ENCODE data around the gene THRA. TPM values are rescaled to one million over a fixed set of nuclear protein-coding genes. Genes with fewer than 3 reads are reported as not detected.

Gene THRA
- total and polyA plus RNA-seq, 2 donors, result 9.9 to 14.3 TPM

- Histone ChIP-seq H3K4me3 (ENCODE audit: low read length in 2 of 2) (no peak overlapping the region), H3K9me3 (ENCODE audit: control insufficient read depth in 2 of 2, insufficient read depth in 1 of 2, low read length in 1 of 2) (no peaks in the 10 kb centered on the region), H3K4me1 (ENCODE audit: control insufficient read depth in 2 of 2, insufficient read depth in 2 of 2, low read length in 2 of 2) (no peaks in the 10 kb centered on the region)
Measured at GRCh38 chr17:40087049-40087794, 24.5 kb downstream of the THRA start.

DNA sequence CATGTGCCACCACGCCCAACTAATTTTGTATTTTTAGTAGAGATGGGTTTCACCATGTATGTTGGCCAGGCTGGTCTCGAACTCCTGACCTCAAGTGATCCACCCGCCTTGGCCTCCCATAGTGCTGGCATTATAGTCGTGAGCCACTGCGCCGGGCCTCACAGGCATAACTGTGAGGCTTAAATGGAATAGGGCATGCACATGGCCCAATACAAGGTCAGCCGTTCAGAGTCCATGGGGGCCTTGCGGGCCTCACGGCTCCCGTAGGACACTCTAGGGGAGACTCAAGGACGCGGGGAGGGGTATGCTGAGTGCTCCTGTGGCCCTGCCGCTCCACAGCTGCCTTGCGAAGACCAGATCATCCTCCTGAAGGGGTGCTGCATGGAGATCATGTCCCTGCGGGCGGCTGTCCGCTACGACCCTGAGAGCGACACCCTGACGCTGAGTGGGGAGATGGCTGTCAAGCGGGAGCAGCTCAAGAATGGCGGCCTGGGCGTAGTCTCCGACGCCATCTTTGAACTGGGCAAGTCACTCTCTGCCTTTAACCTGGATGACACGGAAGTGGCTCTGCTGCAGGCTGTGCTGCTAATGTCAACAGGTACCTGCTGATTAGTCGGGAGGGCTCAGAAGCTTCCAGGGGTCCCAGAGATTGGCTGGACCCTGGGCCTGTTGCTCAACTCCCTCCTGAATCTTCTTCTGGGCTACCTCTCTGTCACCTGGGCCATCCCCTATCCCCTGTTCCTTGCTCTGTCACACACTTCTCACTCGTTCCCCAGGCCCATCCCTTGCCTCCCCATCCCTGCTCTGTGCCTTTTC, 25.3 kb downstream of the THRA start:
- no peak for DNase-seq (ENCODE audit: low read depth in 6 of 9, low spot score in 9 of 9)
- Histone ChIP-seq H3K4me1 (ENCODE audit: control insufficient read depth in 2 of 2, insufficient read depth in 2 of 2, low read length in 2 of 2) (no peaks in the 10 kb centered on the region), H3K27me3 (ENCODE audit: control insufficient read depth in 2 of 2, insufficient read depth in 1 of 2, low read length in 1 of 2) (no peaks in the 10 kb centered on the region), H3K4me3 (ENCODE audit: low read length in 2 of 2) (no peak overlapping the region), H3K27ac (ENCODE audit: low read depth in 1 of 2, low read length in 1 of 2) (no peak overlapping the region), H3K9me3 (ENCODE audit: control insufficient read depth in 2 of 2, insufficient read depth in 1 of 2, low read length in 1 of 2) (no peaks in the 10 kb centered on the region), H3K36me3 (ENCODE audit: control insufficient read depth in 2 of 2, insufficient read depth in 2 of 2, low read length in 1 of 2) (peaks cover 61 to 64% of the 10 kb centered on the region in 2 donors)
- 98% methylated on average over 28 of the region's 28 CpGs for WGBS

More at GRCh38 chr17:40087049-40087794, 24.5 kb downstream of the THRA start:
- no peak overlapping the region for H3K27ac ChIP-seq (ENCODE audit: low read depth in 1 of 2, low read length in 1 of 2)
- no peak for DNase-seq (ENCODE audit: low read depth in 6 of 9, low spot score in 9 of 9)
- H3K36me3 ChIP-seq (ENCODE audit: control insufficient read depth in 2 of 2, insufficient read depth in 2 of 2, low read length in 1 of 2), result peaks cover 53 to 58% of the 10 kb centered on the region in 2 donors
- WGBS, result 96% methylated on average over 6 of the region's 6 CpGs
- H3K27me3 ChIP-seq (ENCODE audit: control insufficient read depth in 2 of 2, insufficient read depth in 1 of 2, low read length in 1 of 2), result no peaks in the 10 kb centered on the region

DNA sequence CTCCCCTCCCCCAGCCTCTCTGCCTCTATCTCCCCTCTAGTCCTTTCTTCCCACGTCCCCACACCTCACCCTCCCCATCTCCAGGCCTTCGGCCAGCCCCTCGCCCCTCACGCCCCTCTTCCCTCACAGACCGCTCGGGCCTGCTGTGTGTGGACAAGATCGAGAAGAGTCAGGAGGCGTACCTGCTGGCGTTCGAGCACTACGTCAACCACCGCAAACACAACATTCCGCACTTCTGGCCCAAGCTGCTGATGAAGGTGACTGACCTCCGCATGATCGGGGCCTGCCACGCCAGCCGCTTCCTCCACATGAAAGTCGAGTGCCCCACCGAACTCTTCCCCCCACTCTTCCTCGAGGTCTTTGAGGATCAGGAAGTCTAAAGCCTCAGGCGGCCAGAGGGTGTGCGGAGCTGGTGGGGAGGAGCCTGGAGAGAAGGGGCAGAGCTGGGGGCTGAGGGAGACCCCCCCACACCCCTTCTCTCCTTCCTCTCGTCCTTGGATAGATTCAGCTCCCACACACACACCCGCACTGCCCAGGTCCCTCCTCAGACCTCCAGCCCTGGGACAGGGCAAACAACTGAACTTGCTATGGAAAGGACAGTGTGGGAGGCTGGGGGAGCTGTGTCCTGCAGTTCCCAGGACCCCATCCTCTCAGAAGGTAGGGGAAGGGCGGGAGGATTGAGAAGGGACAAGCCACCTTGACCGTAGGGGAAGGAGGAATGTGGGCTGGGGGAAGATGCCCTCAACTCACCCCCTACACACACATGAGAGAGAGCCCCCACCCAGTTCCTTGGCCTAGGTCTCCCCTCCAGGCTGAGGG, 26.5 kb downstream of the THRA start:
- Histone ChIP-seq H3K4me1 (ENCODE audit: control insufficient read depth in 2 of 2, insufficient read depth in 2 of 2, low read length in 2 of 2) (peaks cover 0 to 6% of the 10 kb centered on the region in 2 donors), H3K27ac (ENCODE audit: low read depth in 1 of 2, low read length in 1 of 2) (no peak overlapping the region), H3K9me3 (ENCODE audit: control insufficient read depth in 2 of 2, insufficient read depth in 1 of 2, low read length in 1 of 2) (no peaks in the 10 kb centered on the region), H3K4me3 (ENCODE audit: low read length in 2 of 2) (no peak overlapping the region), H3K27me3 (ENCODE audit: control insufficient read depth in 2 of 2, insufficient read depth in 1 of 2, low read length in 1 of 2) (no peaks in the 10 kb centered on the region), H3K36me3 (ENCODE audit: control insufficient read depth in 2 of 2, insufficient read depth in 2 of 2, low read length in 1 of 2) (peaks cover 64 to 71% of the 10 kb centered on the region in 2 donors)
- WGBS, result 95% methylated on average over 26 of the region's 26 CpGs
- no peak for DNase-seq (ENCODE audit: low read depth in 6 of 9, low spot score in 9 of 9)

- H3K27ac ChIP-seq (ENCODE audit: low read depth in 1 of 2, low read length in 1 of 2), result no peak overlapping the region
- H3K27me3 ChIP-seq (ENCODE audit: control insufficient read depth in 2 of 2, insufficient read depth in 1 of 2, low read length in 1 of 2), result no peaks in the 10 kb centered on the region
- H3K4me3 ChIP-seq (ENCODE audit: low read length in 2 of 2), result no peak overlapping the region
- H3K9me3 ChIP-seq (ENCODE audit: control insufficient read depth in 2 of 2, insufficient read depth in 1 of 2, low read length in 1 of 2), result no peaks in the 10 kb centered on the region
- peaks cover 8 to 18% of the 10 kb centered on the region in 2 donors for H3K4me1 ChIP-seq (ENCODE audit: control insufficient read depth in 2 of 2, insufficient read depth in 2 of 2, low read length in 2 of 2)
- DNase-seq (ENCODE audit: low read depth in 6 of 9, low spot score in 9 of 9), result no peak
- 97% methylated on average over 14 of the region's 14 CpGs for WGBS
- peaks cover 70 to 74% of the 10 kb centered on the region in 2 donors for H3K36me3 ChIP-seq (ENCODE audit: control insufficient read depth in 2 of 2, insufficient read depth in 2 of 2, low read length in 1 of 2)
Measured at GRCh38 chr17:40090237-40091119, 27.7 kb downstream of the THRA start.

DNA sequence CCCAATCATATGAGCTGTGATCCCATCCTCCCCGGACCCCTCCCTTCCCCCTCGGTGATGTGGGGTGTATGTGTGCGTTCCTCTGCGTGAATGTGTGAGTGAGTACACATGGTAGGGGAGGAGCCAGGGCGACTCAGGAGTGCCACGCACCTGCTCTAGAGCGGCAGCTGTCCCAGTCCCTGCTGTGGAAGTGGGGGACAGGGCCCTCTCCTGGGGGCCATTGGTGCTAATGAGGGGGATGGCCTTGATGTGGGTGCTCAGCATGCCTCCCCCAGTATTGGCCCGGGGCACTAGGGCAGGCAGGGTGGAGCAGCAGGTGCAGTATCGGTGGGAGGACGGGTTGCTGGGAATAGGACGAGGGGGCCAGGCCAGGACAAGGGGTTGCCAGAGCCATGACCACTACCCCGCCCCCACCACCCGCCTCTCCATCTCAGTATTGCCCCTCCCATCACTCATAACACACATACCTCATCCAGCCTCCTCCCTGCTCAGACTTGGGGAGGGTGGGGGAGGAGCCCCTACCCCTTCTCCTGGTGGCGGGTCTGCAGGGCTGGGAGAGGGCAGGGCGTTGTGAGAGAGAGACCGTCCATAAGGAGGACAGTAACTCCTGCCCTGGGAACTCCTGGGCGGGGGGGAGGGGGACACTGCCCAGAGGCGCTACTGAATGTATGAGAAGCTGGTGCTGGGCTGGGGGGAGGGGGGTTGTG, 29.1 kb downstream of the THRA start:
- no peak overlapping the region for H3K4me3 ChIP-seq (ENCODE audit: low read length in 2 of 2)
- no peak for DNase-seq (ENCODE audit: low read depth in 6 of 9, low spot score in 9 of 9)
- H3K27me3 ChIP-seq (ENCODE audit: control insufficient read depth in 2 of 2, insufficient read depth in 1 of 2, low read length in 1 of 2), result no peaks in the 10 kb centered on the region
- H3K27ac ChIP-seq (ENCODE audit: low read depth in 1 of 2, low read length in 1 of 2), result no peak overlapping the region
- no peaks in the 10 kb centered on the region for H3K9me3 ChIP-seq (ENCODE audit: control insufficient read depth in 2 of 2, insufficient read depth in 1 of 2, low read length in 1 of 2)
- H3K36me3 ChIP-seq (ENCODE audit: control insufficient read depth in 2 of 2, insufficient read depth in 2 of 2, low read length in 1 of 2), result peaks cover 70 to 76% of the 10 kb centered on the region in 2 donors
- H3K4me1 ChIP-seq (ENCODE audit: control insufficient read depth in 2 of 2, insufficient read depth in 2 of 2, low read length in 2 of 2), result peaks cover 20 to 31% of the 10 kb centered on the region in 2 donors
- 95% methylated on average over 18 of the region's 18 CpGs for WGBS

DNA sequence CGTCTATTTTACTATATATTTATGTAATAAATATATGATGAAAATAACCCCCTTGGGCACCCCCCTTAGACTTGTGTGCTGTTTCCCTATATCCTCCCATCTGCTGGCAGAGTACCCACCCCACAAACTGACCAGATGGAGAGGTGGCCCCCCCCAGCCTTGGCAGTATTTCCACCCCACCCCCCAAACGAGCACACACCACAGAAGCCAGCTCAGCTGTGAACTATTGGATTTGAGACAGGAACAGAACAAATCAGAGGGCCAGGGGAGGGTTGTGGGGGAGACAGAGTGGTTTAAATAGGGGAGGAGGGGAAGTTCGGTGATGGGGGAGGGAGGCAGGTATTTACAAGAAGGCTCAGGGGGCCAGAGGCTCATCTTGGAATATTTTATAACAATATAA, 29.8 kb downstream of the THRA start:
- DNase-seq (ENCODE audit: low read depth in 6 of 9, low spot score in 9 of 9), result no peak
- no peak overlapping the region for H3K27ac ChIP-seq (ENCODE audit: low read depth in 1 of 2, low read length in 1 of 2)
- H3K9me3 ChIP-seq (ENCODE audit: control insufficient read depth in 2 of 2, insufficient read depth in 1 of 2, low read length in 1 of 2), result no peaks in the 10 kb centered on the region
- H3K4me3 ChIP-seq (ENCODE audit: low read length in 2 of 2), result no peak overlapping the region
- WGBS, result 82% methylated on average over 3 of the region's 3 CpGs
- peaks cover 68 to 69% of the 10 kb centered on the region in 2 donors for H3K36me3 ChIP-seq (ENCODE audit: control insufficient read depth in 2 of 2, insufficient read depth in 2 of 2, low read length in 1 of 2)
- peaks cover 26 to 39% of the 10 kb centered on the region in 2 donors for H3K4me1 ChIP-seq (ENCODE audit: control insufficient read depth in 2 of 2, insufficient read depth in 2 of 2, low read length in 2 of 2)
- no peaks in the 10 kb centered on the region for H3K27me3 ChIP-seq (ENCODE audit: control insufficient read depth in 2 of 2, insufficient read depth in 1 of 2, low read length in 1 of 2)

- peaks cover 64 to 69% of the 10 kb centered on the region in 2 donors for H3K36me3 ChIP-seq (ENCODE audit: control insufficient read depth in 2 of 2, insufficient read depth in 2 of 2, low read length in 1 of 2)
- H3K27ac ChIP-seq (ENCODE audit: low read depth in 1 of 2, low read length in 1 of 2), result no peak overlapping the region
- H3K4me1 ChIP-seq (ENCODE audit: control insufficient read depth in 2 of 2, insufficient read depth in 2 of 2, low read length in 2 of 2), result peaks cover 31 to 44% of the 10 kb centered on the region in 2 donors
- DNase-seq (ENCODE audit: low read depth in 6 of 9, low spot score in 9 of 9), result no peak
- no peak overlapping the region for H3K4me3 ChIP-seq (ENCODE audit: low read length in 2 of 2)
- no peaks in the 10 kb centered on the region for H3K9me3 ChIP-seq (ENCODE audit: control insufficient read depth in 2 of 2, insufficient read depth in 1 of 2, low read length in 1 of 2)
- no peaks in the 10 kb centered on the region for H3K27me3 ChIP-seq (ENCODE audit: control insufficient read depth in 2 of 2, insufficient read depth in 1 of 2, low read length in 1 of 2)
- WGBS, result 97% methylated on average over 29 of the region's 29 CpGs
Measured at GRCh38 chr17:40093005-40093579, 30.3 kb downstream of the THRA start.
